Neural progenitor cell (in vitro differentiated cells): Measurements from ENCODE around the gene RASGRP3. TPM values are rescaled to one million over a fixed set of nuclear protein-coding genes. Genes with fewer than 3 reads are reported as not detected.

Experiments
- DNase-seq: peaks from one replicate; pipeline ENCODE4 v3.0.0-alpha.2; 2016; ENCODE audit warnings: low spot score
- H2AFZ ChIP-seq: fragments of 200-600 bp; sonication (generic); replicated peaks from 2 replicates; pipeline ENCODE4 v1.6.1; 2016; ENCODE audit warnings: antibody characterized with exemption
- H3F3A ChIP-seq: fragments of 200-600 bp; sonication (generic); 2 replicates; pipeline ENCODE4 v1.6.1; 2016; ENCODE audit warnings: antibody characterized with exemption, low read depth
- H3K27ac ChIP-seq: fragments of 200-600 bp; sonication (generic); 2 replicates; pipeline ENCODE4 v1.5.1; 2016; ENCODE audit warnings: mild to moderate bottlenecking
- H3K27me3 ChIP-seq: fragments of 200-600 bp; sonication (generic); 2 replicates; pipeline ENCODE4 v1.6.1; 2016; ENCODE audit warnings: mild to moderate bottlenecking, moderate library complexity
- H3K36me3 ChIP-seq: fragments of 200-600 bp; sonication (generic); 2 replicates; pipeline ENCODE4 v1.5.1; 2016
- H3K4me1 ChIP-seq: fragments of 200-600 bp; sonication (generic); 2 replicates; pipeline ENCODE4 v1.6.1; 2016; ENCODE audit warnings: mixed run types
- H3K4me2 ChIP-seq: fragments of 200-600 bp; sonication (generic); 2 replicates; pipeline ENCODE4 v1.6.1; 2016
- H3K4me3 ChIP-seq: fragments of 200-600 bp; sonication (generic); 2 replicates; pipeline ENCODE4 v1.5.1; 2016
- H3K79me2 ChIP-seq: fragments of 200-600 bp; sonication (generic); 2 replicates; pipeline ENCODE4 v1.6.1; 2016; ENCODE audit warnings: low read depth
- H3K9ac ChIP-seq: fragments of 200-600 bp; sonication (generic); 2 replicates; pipeline ENCODE4 v1.6.1; 2016
- H3K9me3 ChIP-seq: fragments of 200-600 bp; sonication (generic); 2 replicates; pipeline ENCODE4 v1.5.1; 2016; ENCODE audit warnings: low read depth
- H4K20me1 ChIP-seq: fragments of 200-600 bp; sonication (generic); 2 replicates; pipeline ENCODE4 v1.6.1; 2016; ENCODE audit warnings: low read depth
- H3K27ac Mint-ChIP-seq: 3 replicates; pipeline ENCODE4 v1.8.0; 2021; ENCODE audit warnings: mixed read lengths
- H3K27me3 Mint-ChIP-seq: 2 replicates; pipeline ENCODE4 v1.8.0; 2022; ENCODE audit warnings: low read depth, mild to moderate bottlenecking, inconsistent platforms, moderate library complexity, mixed read lengths; ENCODE audit not compliant: insufficient read depth
- H3K36me3 Mint-ChIP-seq: 3 replicates; pipeline ENCODE4 v1.8.0; 2021; ENCODE audit warnings: mixed read lengths
- H3K4me1 Mint-ChIP-seq: 3 replicates; pipeline ENCODE4 v1.8.0; 2021; ENCODE audit warnings: mixed read lengths
- H3K4me3 Mint-ChIP-seq: 3 replicates; pipeline ENCODE4 v1.8.0; 2021; ENCODE audit warnings: mild to moderate bottlenecking, moderate library complexity, mixed read lengths
- H3K9me3 Mint-ChIP-seq: 3 replicates; pipeline ENCODE4 v1.8.0; 2020; ENCODE audit warnings: mixed read lengths
- CTCF ChIP-seq: fragments of 200-600 bp; sonication (generic); IDR thresholded peaks from 2 replicates; pipeline ENCODE4 v1.5.1; 2017; ENCODE audit warnings: antibody characterized with exemption, mild to moderate bottlenecking
- EZH2 ChIP-seq: fragments of 200-600 bp; sonication (generic); IDR thresholded peaks from 2 replicates; pipeline ENCODE4 v1.6.1; 2017; ENCODE audit warnings: antibody characterized with exemption, mild to moderate bottlenecking, moderate library complexity
- EZH2phosphoT487 ChIP-seq: fragments of 200-600 bp; sonication (generic); IDR thresholded peaks from 2 replicates; pipeline ENCODE4 v1.6.1; 2017; ENCODE audit warnings: antibody characterized with exemption
- total RNA-seq: library from RNA; depleted of rRNA; stranded (reverse); fragments of >200 nt; gene quantifications from 2 replicates; pipeline ENCODE4 v1.2.3, GENCODE V29; 2015; ENCODE audit warnings: low replicate concordance

RASGRP3 gene
- total RNA-seq, 1 donor from 2014 or later, result not detected

- H4K20me1 ChIP-seq, result no peaks in the 10 kb centered on the region
- no peak overlapping the region for H3K27ac Mint-ChIP-seq
- H2AFZ ChIP-seq, result peak overlapping the region; percentile 17
- no peaks in the 10 kb centered on the region for H3K36me3 Mint-ChIP-seq
- H3K4me3 ChIP-seq, result no peak overlapping the region
- H3K9ac ChIP-seq, result no peak overlapping the region
- H3K4me1 ChIP-seq, result peaks cover 6% of the 10 kb centered on the region
- H3K9me3 ChIP-seq, result no peaks in the 10 kb centered on the region
- peaks cover 3% of the 10 kb centered on the region for H3K27me3 Mint-ChIP-seq
- H3K36me3 ChIP-seq, result no peaks in the 10 kb centered on the region
- no peak for DNase-seq
- no peak for TF ChIP-seq EZH2phosphoT487
- no peak for TF ChIP-seq CTCF
- no peak for TF ChIP-seq EZH2
- H3K4me2 ChIP-seq, result no peak overlapping the region
- no peaks in the 10 kb centered on the region for H3K79me2 ChIP-seq
- no peaks in the 10 kb centered on the region for H3K27me3 ChIP-seq
- H3F3A ChIP-seq, result no peaks in the 10 kb centered on the region
- peaks cover 3% of the 10 kb centered on the region for H3K4me1 Mint-ChIP-seq
- peaks cover under 1% of the 10 kb centered on the region for H3K9me3 Mint-ChIP-seq
- H3K4me3 Mint-ChIP-seq, result no peak overlapping the region
- no peak overlapping the region for H3K27ac ChIP-seq
Measured at GRCh38 chr2:33605056-33605455, 128.6 kb downstream of the RASGRP3 start.

- Histone ChIP-seq H3K79me2 (no peaks in the 10 kb centered on the region), H3K4me3 (no peak overlapping the region), H3K36me3 (no peaks in the 10 kb centered on the region), H3K9ac (no peak overlapping the region), H3K4me2 (no peak overlapping the region), H3F3A (no peaks in the 10 kb centered on the region), H3K9me3 (no peaks in the 10 kb centered on the region), H2AFZ (no peak overlapping the region), H3K27ac (no peak overlapping the region), H3K27me3 (no peaks in the 10 kb centered on the region), H4K20me1 (no peaks in the 10 kb centered on the region), H3K4me1 (peaks cover 6% of the 10 kb centered on the region)
- no peak overlapping the region for H3K27ac Mint-ChIP-seq
- peaks cover 3% of the 10 kb centered on the region for H3K4me1 Mint-ChIP-seq
- DNase-seq, result no peak
- peaks cover 3% of the 10 kb centered on the region for H3K9me3 Mint-ChIP-seq
- H3K27me3 Mint-ChIP-seq, result peaks cover 3% of the 10 kb centered on the region
- no peaks in the 10 kb centered on the region for H3K36me3 Mint-ChIP-seq
- no peak overlapping the region for H3K4me3 Mint-ChIP-seq
- TF ChIP-seq EZH2, result no peak
- TF ChIP-seq CTCF, result no peak
- TF ChIP-seq EZH2phosphoT487, result no peak
Measured at GRCh38 chr2:33606100-33606499, 129.7 kb downstream of the RASGRP3 start.

- no peak for TF ChIP-seq EZH2
- TF ChIP-seq CTCF, result no peak
- TF ChIP-seq EZH2phosphoT487, result no peak
- peaks cover 3% of the 10 kb centered on the region for H3K4me1 Mint-ChIP-seq
- H3K9me3 Mint-ChIP-seq, result peaks cover 6% of the 10 kb centered on the region
- H3K36me3 Mint-ChIP-seq, result no peaks in the 10 kb centered on the region
- Histone ChIP-seq H4K20me1 (no peaks in the 10 kb centered on the region), H2AFZ (no peak overlapping the region), H3K9ac (no peak overlapping the region), H3K79me2 (no peaks in the 10 kb centered on the region), H3K36me3 (no peaks in the 10 kb centered on the region), H3F3A (no peaks in the 10 kb centered on the region), H3K4me2 (no peak overlapping the region), H3K27me3 (no peaks in the 10 kb centered on the region), H3K9me3 (no peaks in the 10 kb centered on the region), H3K27ac (no peak overlapping the region), H3K4me1 (peaks cover 6% of the 10 kb centered on the region), H3K4me3 (no peak overlapping the region)
- no peak overlapping the region for H3K4me3 Mint-ChIP-seq
- no peak overlapping the region for H3K27ac Mint-ChIP-seq
- DNase-seq, result no peak
- H3K27me3 Mint-ChIP-seq, result peaks cover 3% of the 10 kb centered on the region
Measured at GRCh38 chr2:33606622-33607021, 130.2 kb downstream of the RASGRP3 start.
